GM21576 (cell line): ENCODE measurements around the gene NUDT4.
"Not testable (repeated sequence)": the region's sequence is repeated elsewhere in the genome, so short reads cannot be mapped to it uniquely, and the experiment has no call there.

Experiments
- ATAC-seq: cut with Tn5 transposase; IDR thresholded peaks from one replicate; pipeline ENCODE4 v1.9.1; 2021; ENCODE audit warnings: mild to moderate bottlenecking, moderate library complexity; ENCODE audit not compliant: unreplicated experiment

Gene NUDT4

GRCh38 chr12:93365616-93366405, 11.9 kb upstream of the NUDT4 start:
- no peak for ATAC-seq

GRCh38 chr12:93366422-93366821, 11.3 kb upstream of the NUDT4 start:
- no peak for ATAC-seq

- no peak for ATAC-seq
Observed at GRCh38 chr12:93368766-93369165, 9.0 kb upstream of the NUDT4 start.

GRCh38 chr12:93369505-93369904, 8.2 kb upstream of the NUDT4 start:
- ATAC-seq: no peak

- ATAC-seq: no peak
Observed at GRCh38 chr12:93370947-93371346, 6.8 kb upstream of the NUDT4 start.

GRCh38 chr12:93373961-93374656, 3.6 kb upstream of the NUDT4 start:
- ATAC-seq: no peak

GRCh38 chr12:93375906-93376305, 1.8 kb upstream of the NUDT4 start:
- ATAC-seq: no peak

GRCh38 chr12:93376436-93377251, 1.1 kb upstream of the NUDT4 start:
- no peak for ATAC-seq

GRCh38 chr12:93378196-93378997, 672 bp downstream of the NUDT4 start:
- ATAC-seq: peak; percentile 28

GRCh38 chr12:93378998-93379325, 1.2 kb downstream of the NUDT4 start:
- no peak for ATAC-seq

- ATAC-seq: no peak
Observed at GRCh38 chr12:93379326-93379980, 1.7 kb downstream of the NUDT4 start.

- ATAC-seq: no peak
Observed at GRCh38 chr12:93379981-93380361, 2.2 kb downstream of the NUDT4 start.

GRCh38 chr12:93380480-93381121, 2.9 kb downstream of the NUDT4 start:
- ATAC-seq: no peak

GRCh38 chr12:93381161-93381975, 3.6 kb downstream of the NUDT4 start:
- no peak for ATAC-seq

GRCh38 chr12:93381976-93382437, 4.3 kb downstream of the NUDT4 start:
- not testable (repeated sequence) for ATAC-seq

GRCh38 chr12:93387780-93388179, 10.1 kb downstream of the NUDT4 start:
- ATAC-seq: no peak

GRCh38 chr12:93390031-93390430, 12.3 kb downstream of the NUDT4 start:
- no peak for ATAC-seq

- no peak for ATAC-seq
Observed at GRCh38 chr12:93390549-93391297, 13.0 kb downstream of the NUDT4 start.
